Activated CD8-positive, alpha-beta memory T cell treated with anti-CD3 and anti-CD28 coated beads for 1 hour (primary cell): ENCODE data around the gene FAM53B.
"Not testable (repeated sequence)": the region's sequence is repeated elsewhere in the genome, so short reads cannot be mapped to it uniquely, and the experiment has no call there.

Experiments
- DNase-seq, 2 donors: peaks; one replicate each; pipeline ENCODE4 v3.0.0-alpha.2; 2020; ENCODE audit warnings: low read depth in 1 of 2; ENCODE audit errors: extremely low read depth in 1 of 2

Gene FAM53B

DNA sequence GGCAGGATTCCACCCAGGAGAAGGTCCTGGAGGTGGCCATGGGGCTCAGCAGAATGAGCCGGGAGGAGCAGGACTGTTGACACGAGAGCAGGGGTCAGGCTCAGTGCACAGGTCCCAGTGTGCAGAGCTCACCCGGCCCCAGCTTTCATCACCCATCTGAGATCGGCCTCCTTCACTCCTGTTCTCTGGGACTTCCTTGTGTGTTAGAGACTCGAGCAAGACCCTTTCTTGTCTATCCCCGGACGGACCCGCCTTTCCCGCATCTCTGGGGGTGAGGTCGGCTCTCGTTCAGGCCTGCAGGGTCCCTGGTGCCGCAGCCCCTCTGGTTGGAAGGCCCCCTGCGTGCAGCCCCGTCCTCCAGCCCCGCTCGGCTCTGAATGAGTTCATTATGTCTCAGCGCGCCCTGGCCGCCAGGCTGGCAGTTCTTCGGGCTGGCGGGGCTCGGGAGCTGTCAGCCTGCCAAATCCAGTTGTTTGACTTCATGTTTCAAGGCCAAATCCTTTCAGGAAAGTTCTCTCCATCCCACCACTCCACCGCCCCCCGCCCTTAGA is 154.6 kb downstream of the FAM53B start:
- DNase-seq: no peak

DNA sequence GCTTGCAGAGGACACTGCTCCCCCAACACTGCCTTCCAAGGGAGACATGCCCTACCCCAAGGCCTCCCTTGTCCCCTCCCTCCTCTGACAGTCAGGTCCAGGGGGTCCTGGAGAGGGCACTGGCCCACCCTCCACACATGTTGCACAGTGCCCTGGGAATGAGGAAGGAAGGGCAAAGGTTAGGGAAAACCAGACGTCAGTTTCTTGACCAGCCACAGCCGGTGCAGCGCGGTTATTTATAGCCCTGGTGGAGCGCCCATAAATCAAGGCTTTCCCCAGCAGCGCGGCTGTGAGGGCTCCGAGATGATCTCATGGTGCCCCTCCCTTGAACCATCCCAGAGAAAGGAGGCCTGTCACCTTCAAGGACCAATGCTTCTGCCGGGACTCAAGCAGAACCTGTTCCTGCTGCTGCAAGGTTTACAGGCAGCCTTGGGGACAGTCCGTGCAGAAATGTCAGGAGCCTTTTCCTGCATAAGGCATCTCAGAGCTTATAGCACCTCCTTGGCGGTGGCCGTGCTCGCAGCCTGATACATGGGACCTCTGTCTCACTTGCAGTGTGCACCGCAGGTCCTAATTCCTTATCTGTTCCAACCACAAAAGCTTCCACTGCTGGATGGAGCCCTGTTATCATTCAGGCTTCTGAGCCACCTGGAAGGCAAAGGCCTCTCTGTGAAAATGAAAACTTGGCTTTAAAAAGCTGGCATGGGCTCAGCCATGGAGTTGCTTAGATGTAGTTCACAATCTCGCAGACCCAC is 155.3 kb downstream of the FAM53B start:
- no peak for DNase-seq

- not testable (repeated sequence) for DNase-seq
Observed at GRCh38 chr10:124588341-124588735, 155.8 kb downstream of the FAM53B start.

DNA sequence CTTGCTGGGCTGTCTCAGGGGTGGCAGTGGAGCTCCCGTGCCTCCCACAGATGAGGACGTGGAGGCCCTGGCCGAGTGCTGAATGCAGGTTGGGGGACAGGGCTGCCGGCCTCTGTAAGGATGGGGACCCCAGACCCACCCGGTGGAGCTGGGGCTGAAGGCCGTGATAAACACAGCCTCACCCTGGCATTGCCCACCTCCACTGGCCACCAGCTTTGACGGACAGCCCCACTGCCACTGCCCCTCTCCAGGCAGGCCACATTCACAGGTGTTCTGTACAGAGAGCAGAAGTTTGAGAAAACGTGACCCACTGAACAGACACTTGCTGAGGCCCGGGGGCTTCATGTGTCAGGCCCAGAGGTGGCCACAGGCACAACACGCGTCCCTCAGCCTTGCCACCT is 156.4 kb downstream of the FAM53B start:
- DNase-seq: no peak

DNA sequence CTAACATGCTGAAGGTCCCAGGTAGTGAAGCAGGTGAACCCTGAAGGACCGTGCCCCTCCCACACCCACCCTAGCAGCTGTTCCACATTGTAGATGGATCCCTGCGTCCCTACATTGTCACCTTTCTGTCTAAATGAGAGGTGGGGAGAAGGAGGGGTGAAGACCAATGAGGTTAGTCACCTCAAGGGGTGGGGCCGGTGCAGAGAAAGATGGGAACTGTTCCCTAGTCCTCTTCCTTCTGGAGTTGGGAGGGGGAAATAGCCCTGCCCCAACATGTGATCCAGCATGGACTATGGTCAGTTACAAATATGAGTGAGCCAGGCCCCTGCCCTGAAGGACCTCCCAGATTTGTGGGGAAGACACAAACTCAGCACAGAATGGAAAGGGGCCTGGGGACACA is 158.0 kb downstream of the FAM53B start:
- DNase-seq: no peak

GRCh38 chr10:124579011-124579399 is 165.2 kb downstream of the FAM53B start:
- no peak for DNase-seq

DNA sequence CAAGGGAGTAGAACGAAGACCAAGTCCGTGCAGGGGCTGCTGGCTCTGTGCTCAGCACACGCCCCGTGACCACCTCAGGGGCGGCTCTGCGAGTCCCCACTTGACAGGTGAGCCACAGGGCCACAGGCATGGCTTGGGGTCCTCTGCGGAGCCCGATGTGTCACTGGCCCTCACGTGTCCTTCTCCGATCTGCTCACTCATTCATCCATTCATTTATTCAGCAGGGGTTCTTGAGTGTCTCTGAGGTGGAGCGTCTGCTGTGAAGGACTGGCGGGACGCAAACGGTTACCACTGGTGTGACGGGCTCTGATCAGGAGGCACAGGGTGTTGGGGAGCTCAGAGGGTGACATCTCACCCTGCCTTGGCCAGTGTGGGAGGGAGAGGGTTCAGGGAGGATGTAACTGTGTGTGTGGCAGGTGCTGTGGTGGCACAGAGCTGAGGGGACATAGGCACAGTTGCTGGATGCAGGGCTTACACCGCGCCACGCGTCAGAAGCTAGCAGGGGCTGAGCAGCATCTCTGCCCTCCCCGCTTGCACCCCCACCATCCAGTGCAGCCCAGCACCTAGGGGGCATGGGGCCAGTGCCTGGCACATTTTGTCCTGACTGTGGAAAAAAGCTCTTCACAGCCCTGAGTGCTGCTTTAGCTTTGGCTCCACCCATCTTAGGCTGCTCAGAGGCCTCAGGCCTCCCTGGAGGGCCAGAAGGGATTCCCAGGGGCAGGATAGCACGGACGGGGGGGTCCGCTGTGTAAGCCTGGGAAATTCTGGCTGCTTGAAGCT is 165.8 kb downstream of the FAM53B start:
- DNase-seq: no peak

DNA sequence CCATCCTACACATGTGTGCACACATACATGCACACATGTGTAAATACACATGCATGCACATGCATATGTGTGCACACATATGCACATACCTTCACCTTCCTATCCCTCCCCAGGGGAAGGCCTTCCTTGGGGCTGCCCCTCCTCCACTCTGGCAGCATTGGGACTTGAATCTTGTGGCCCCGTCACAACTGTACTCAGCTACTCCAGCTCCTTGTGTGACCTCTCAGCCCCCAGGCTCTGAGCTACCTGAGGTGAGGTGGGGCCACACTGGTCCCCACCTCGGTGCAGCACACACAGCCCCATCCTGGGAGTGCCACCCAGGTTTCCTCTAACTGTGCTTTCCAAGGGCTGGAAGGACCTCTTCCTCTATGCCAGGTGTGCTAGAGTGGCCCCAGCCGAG is 166.5 kb downstream of the FAM53B start:
- no peak for DNase-seq

- no peak for DNase-seq
Observed at GRCh38 chr10:124576526-124577420, 167.4 kb downstream of the FAM53B start.

DNA sequence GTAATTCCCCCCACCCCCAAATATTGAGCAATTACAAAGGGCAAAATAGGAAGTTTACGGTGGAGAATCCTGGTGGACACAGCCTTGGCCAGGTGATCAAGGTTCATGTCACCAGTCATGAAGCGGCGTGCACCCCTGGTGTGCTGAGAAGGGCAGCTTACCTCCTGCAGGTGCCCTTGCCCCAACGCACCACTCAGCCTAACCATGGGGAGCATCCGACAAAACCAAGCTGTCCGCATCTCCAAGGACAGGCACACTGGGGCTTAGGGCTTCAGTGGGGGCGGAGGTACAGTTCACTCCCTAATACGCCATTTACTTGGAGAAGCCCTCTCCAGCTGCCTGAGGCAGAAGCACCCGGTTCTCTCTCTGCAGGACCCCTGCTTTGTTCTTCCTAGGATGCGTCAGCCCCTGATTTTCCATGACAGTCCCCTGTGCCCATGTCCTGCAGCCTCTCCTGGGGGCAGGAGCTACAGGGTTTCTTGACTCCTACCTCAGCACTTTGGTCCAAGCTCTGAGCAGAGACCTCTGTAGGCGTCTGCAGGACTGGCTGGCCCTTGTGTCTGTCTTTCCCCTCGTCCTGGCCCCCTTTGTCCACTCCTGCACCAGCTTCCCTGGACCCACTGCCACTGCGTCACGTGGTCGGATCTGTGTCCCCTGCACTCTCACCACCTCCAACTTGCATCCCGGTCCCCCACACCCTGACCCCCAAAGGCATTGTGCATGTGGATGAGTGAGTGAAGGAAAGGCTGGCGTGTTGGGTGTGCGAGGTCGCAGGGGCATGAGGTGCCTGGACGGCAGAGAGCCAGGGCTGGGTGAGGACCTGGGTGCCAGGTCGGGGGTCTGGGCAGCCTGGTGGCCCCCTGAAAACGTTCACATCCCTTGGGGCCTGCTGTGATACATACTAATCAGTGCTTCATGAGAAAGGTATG is 168.8 kb downstream of the FAM53B start:
- no peak for DNase-seq

- no peak for DNase-seq
Observed at GRCh38 chr10:124574456-124575070, 169.6 kb downstream of the FAM53B start.

GRCh38 chr10:124573726-124574455 is 170.3 kb downstream of the FAM53B start:
- no peak for DNase-seq

GRCh38 chr10:124572751-124573150 is 171.4 kb downstream of the FAM53B start:
- no peak for DNase-seq

- DNase-seq: no peak
Observed at GRCh38 chr10:124570646-124571045, 173.5 kb downstream of the FAM53B start.

- no peak for DNase-seq
Observed at GRCh38 chr10:124569623-124570470, 174.3 kb downstream of the FAM53B start.
